Purkinje cell (primary cell): Measurements from ENCODE around the gene DTD2. TPM values are rescaled to one million over a fixed set of nuclear protein-coding genes. Genes with fewer than 3 reads are reported as not detected.

ENCODE experiments used
- polyA plus RNA-seq: library from polyadenylated mRNA; unstranded; fragments of >200 nt; fragmentation: Nextera tagmentation; gene quantifications from 2 replicates; pipeline ENCODE4 v1.2.1, GENCODE V29; 2014

DTD2 gene
- 32.6 and 38.9 TPM in 2 replicates for polyA plus RNA-seq

GRCh38 chr14:31456841-31457664 is at the start of gene DTD2:
TSS of gene DTD2 (minus strand) at chr14:31457506. CDS start at chr14:31457393, 113 bp downstream.

GRCh38 chr14:31487886-31488285 is 30.6 kb upstream of the DTD2 start, which contains the start of gene GPR33:
TSS of gene GPR33 (minus strand) at chr14:31488039. CDS start at chr14:31483965, 4,074 bp downstream.

DNA sequence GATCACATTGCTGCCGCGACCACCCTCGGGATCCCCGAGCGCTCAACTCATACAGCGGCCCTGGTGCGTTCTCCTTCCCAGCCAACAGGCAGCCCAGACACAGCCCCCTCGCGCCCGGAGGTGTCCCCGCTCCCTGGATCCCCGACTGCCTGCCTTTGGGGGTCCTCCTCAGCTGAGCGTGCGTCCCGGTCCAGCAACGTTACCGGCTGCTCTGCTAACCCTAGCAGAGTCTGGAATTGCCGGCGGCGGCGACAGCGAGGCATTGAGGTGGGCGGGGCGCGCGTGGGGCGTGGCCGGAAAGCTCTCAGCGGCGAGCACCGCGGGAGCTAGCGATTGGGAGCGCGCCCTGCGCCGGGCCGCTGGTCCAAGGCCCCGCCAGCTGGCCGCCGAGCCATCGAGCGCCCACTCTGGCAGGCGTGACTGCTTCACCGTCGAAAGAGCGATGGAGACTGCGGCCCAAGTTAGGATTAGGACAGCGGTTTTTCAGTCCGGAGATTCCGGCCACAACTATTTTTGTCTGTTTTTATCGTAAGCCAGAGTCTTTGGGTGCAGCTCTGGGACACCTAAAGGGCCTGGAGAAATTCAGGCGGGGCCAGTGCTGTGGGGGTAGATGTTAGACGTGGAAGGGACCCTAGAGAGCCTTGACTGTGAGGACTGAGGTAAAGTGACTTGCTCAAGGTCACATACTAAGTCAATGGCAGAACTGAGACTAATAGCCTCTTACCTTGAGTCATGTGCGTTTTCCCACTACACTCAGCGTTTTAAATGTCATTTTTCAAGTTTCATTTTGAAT is 36.8 kb downstream of the DTD2 start, which contains the start of gene HEATR5A:
HEATR5A (minus strand) TSS at position 232 of the 793 bp plus-strand sequence. CDS start 17,575 bp downstream, outside the sequence.

Other genes starting within 250 kb of the DTD2 start
- 175 and 200 TPM in 2 replicates for gene HECTD1, start 249.7 kb downstream of the DTD2 start, polyA plus RNA-seq
- gene HEATR5A, start 37.0 kb downstream of the DTD2 start, polyA plus RNA-seq = 11.2 and 14.8 TPM in 2 replicates
- gene GPR33, start 30.5 kb upstream of the DTD2 start, polyA plus RNA-seq = not detected in 2 replicates
- gene NUBPL, start 103.9 kb upstream of the DTD2 start, polyA plus RNA-seq = 5.4 and 13.7 TPM in 2 replicates